Testis (tissue), 2 donors: ENCODE data around the gene OR4D1.

Experiments
- POLR2A ChIP-seq: fragments of 450-650 bp; IDR thresholded peaks from one replicate; pipeline ENCODE4 v1.6.1; 2017; ENCODE audit warnings: antibody characterized with exemption, mild to moderate bottlenecking, moderate library complexity
- TF ChIP-seq, protein P1 (sequence below), 3 experiments: fragments of 450-650 bp in 2 of 3; fragments of 200-600 bp in 1 of 3; sonication (generic) in 1 of 3; IDR thresholded peaks; one replicate each; pipeline ENCODE4 v1.5.1; 2016 to 2019; ENCODE audit warnings: antibody characterized with exemption in 3 of 3, mild to moderate bottlenecking in 2 of 3, moderate library complexity in 1 of 3

DNA sequence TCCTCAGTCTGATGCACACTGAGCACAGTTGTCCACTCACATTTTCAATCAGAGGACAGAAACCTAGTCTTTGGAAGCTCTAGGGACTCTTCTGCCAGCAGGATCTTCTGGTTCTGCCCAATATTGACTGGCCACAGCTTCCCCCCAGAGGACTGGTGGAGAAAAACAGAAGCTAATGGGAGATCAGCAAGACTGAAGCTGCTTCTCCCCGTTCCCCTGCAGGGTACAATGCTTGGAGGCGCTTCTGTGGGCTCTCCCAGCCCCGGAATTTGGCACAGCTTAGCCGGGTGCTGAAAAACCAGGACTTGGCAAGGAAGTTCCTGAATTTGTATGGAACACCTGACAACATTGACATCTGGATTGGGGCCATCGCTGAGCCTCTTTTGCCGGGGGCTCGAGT lies 54.7 kb downstream of the OR4D1 start:
- TF ChIP-seq, protein P1, sequence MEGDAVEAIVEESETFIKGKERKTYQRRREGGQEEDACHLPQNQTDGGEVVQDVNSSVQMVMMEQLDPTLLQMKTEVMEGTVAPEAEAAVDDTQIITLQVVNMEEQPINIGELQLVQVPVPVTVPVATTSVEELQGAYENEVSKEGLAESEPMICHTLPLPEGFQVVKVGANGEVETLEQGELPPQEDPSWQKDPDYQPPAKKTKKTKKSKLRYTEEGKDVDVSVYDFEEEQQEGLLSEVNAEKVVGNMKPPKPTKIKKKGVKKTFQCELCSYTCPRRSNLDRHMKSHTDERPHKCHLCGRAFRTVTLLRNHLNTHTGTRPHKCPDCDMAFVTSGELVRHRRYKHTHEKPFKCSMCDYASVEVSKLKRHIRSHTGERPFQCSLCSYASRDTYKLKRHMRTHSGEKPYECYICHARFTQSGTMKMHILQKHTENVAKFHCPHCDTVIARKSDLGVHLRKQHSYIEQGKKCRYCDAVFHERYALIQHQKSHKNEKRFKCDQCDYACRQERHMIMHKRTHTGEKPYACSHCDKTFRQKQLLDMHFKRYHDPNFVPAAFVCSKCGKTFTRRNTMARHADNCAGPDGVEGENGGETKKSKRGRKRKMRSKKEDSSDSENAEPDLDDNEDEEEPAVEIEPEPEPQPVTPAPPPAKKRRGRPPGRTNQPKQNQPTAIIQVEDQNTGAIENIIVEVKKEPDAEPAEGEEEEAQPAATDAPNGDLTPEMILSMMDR (IDR thresholded peaks at IDR 0.05): no peak
- no peak for TF ChIP-seq POLR2A
